ENCODE results near the gene LPCAT3. TPM values are rescaled to one million over a fixed set of nuclear protein-coding genes. Genes with fewer than 3 reads are reported as not detected.
"Not testable (repeated sequence)": the region's sequence is repeated elsewhere in the genome, so short reads cannot be mapped to it uniquely, and the experiment has no call there.

Gene LPCAT3
- total RNA-seq: 32.7 and 33.3 TPM in 2 replicates

- intact Hi-C loops (cut with micrococcal nuclease): loop anchor here (1.0 to 5.0 kb wide), 8 partner anchors 48 to 596 kb away; partner anchors contain the start of genes C1R, CLSTN3, EMG1 and PHB2
Observed at GRCh38 chr12:7018350-7019042, at the start of gene LPCAT3. TSS of gene LPCAT3 (minus strand) at chr12:7018476. CDS start at chr12:7018424, 52 bp downstream.

DNA sequence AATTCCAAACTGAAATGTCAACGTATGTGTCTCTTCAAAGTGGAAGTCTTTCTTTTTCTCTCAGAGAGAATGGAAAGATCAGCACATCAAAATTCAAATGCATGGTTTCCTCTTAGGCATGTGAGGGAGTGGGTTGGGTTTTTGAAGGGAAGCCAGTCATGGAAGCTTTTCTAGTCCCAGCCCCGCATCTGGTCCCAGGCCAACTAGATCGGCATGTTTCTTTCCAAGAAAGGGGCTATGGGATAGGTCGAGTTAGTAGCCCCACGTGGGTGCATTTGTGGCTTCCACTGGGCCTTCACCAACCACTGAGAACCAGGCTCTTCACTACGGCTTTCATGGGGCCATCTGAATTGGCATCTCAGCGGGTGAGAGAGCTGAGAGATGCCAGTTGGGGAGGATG lies 48.8 kb upstream of the LPCAT3 start:
- intact Hi-C loops (cut with micrococcal nuclease): no loop called here

- intact Hi-C loops (cut with micrococcal nuclease): no loop called here
Observed at GRCh38 chr12:7066596-7066995, 48.3 kb upstream of the LPCAT3 start.

DNA sequence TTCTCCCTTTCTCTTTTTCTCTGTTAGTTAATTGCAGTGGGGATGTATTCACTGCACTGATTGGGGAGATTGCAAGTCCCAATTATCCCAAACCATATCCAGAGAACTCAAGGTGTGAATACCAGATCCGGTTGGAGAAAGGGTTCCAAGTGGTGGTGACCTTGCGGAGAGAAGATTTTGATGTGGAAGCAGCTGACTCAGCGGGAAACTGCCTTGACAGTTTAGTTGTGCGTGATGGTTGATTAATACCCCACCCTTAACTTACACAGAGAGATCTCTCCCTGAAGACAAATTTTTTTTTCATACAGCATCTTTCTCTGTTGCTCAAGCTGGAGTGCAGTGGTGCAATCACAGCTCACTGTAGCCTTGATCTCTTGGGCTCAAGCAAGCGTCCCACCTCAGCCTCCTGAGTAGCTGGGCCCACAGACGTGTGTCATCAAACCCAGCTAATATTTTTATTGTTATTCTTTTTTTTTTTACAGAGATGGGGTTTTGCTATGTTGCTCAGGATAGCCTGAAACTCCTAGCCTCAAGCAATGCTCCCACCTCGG lies 46.9 kb upstream of the LPCAT3 start:
- intact Hi-C loops (cut with micrococcal nuclease): no loop called here

- intact Hi-C loops (cut with micrococcal nuclease): no loop called here
Observed at GRCh38 chr12:7064516-7064915, 46.2 kb upstream of the LPCAT3 start.

DNA sequence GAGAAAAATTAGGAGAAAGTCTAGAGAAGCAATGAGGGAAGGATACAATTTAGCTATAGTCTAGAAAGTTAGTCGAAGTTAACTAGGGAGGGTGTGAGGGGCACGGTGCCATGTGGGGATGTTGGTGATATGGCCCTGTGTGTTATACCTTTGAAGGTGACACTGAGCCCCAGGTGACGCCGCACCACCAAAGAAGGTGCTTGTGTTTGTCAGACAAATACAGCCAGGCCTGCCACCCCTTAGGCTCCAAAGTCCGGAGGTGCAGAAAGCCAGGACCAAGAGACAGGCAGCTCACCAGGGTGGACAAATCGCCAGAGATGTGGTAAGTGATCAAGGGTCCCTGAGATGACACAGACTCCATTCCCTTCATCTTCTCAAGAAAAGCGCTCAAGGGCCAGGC lies 43.3 kb upstream of the LPCAT3 start:
- intact Hi-C loops (cut with micrococcal nuclease): no loop called here

GRCh38 chr12:7061138-7061537 lies 42.9 kb upstream of the LPCAT3 start:
- intact Hi-C loops (cut with micrococcal nuclease): no loop called here

GRCh38 chr12:7060353-7060954 lies 42.2 kb upstream of the LPCAT3 start, which contains the start of gene C1S:
TSS of gene C1S (plus strand) at chr12:7060718. CDS start at chr12:7061913, 1,195 bp downstream.
- intact Hi-C loops (cut with micrococcal nuclease): no loop called here

DNA sequence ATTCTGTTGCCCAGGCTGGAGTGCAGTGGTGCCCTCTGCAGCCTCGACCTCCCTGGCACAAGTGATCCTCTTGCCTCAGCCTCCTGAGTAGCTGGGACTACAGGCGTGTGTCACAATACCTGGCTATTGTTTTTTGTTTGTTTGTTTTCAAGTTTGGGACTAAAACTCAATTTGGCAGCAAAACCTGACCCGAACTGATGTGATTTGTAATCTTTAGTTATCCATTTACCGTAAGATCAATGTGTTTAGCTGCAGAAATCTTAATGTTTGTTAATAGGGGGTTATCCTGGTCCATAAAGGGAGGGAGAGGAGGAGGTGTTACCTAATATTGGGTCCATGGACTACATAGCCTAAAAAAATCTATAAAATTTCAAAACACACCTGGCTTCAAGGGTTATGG lies 41.5 kb upstream of the LPCAT3 start:
- intact Hi-C loops (cut with micrococcal nuclease): no loop called here

DNA sequence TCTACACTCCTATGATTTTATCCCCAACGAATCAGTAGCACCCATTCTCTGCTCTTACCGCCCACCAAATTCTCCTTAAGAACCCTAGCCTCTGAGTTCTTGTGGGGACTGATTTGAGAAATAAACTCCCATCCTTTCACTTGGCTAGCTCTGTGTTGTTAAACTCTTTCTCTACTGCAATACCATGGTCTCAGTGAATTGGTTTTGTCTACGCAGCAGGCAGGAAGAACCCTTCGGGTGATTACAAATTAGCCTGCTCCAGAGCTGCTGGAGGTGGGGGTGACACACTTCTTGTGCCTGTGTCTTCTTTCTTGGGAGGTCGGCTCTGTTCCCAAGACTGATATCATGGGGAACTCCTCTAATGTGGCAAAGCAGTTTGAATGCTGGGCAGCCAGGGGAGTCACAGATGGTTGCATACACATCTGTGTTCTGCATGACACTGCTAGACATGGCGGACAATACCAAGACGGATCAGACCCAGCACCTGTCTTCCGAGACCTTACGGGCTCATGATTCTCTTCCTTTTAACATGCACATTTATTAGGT lies 40.6 kb upstream of the LPCAT3 start:
- intact Hi-C loops (cut with micrococcal nuclease): no loop called here

- intact Hi-C loops (cut with micrococcal nuclease): no loop called here
Observed at GRCh38 chr12:7058163-7058845, 40.0 kb upstream of the LPCAT3 start.

DNA sequence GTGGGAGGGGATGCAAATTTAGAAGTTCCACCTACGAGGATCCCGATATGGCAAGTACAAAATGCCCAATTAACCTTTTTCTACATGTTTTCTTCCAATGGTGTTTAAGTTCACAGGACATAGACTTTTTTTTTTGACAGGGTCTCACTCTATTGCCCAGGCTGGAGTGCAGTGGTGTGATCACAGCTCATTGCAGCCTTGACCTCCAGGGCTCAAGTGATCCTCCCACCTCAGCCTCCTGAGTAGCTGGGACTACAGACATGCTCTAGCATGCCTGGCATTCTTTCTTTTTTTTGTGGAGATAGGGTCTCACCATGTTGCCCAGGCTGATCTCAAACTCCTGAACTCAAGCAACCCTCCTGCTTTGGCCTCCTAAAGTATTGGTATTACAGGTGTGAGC lies 37.5 kb upstream of the LPCAT3 start:
- intact Hi-C loops (cut with micrococcal nuclease): not testable (repeated sequence)

- intact Hi-C loops (cut with micrococcal nuclease): no loop called here
Observed at GRCh38 chr12:7054925-7055324, 36.6 kb upstream of the LPCAT3 start.

DNA sequence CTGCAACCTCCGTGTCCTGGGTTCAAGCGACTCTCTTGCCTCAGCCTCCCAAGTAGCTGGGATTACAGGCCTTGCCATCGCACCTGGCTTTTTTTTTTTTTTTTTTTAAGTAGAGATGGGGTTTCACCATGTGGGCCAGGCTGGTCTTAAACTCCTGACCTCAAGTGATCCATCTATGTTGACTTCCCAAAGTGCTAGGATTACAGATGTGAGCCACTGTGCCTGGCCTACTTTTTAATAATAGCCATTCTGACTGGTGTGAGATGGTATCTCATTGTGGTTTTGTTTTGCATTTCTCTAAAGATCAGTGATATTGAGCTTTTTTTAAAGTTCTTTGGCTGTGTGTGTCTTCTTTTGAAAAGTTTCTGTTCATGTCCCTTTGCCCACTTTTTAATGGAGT lies 31.7 kb upstream of the LPCAT3 start:
- intact Hi-C loops (cut with micrococcal nuclease): not testable (repeated sequence)

DNA sequence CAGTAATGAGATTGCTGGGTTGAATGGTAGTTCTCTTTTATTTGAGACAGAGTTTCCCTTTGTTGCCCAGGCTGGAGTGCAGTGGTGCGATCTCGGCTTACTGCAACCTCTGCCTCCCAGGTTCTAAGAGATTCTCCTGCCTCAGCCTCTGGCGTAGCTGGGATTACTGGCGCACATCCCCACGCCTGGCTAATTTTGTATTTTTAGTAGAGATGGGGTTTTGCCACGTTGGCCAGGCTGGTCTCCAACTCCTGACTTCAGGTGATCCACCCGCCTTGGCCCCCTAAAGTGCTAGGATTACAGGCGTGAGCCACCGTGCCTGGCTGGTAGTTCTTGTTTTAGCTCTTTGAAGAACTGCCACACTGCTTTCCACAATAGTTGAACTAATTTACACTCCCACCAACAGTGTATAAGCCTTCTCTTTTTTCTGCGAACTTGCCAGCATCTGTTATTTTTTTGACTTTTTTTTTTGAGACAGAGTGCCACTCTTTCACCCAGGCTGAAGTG lies 31.2 kb upstream of the LPCAT3 start:
- intact Hi-C loops (cut with micrococcal nuclease): not testable (repeated sequence)

- intact Hi-C loops (cut with micrococcal nuclease): no loop called here
Observed at GRCh38 chr12:7047306-7047705, 29.0 kb upstream of the LPCAT3 start.

- intact Hi-C loops (cut with micrococcal nuclease): no loop called here
Observed at GRCh38 chr12:7046383-7047105, 28.3 kb upstream of the LPCAT3 start.

DNA sequence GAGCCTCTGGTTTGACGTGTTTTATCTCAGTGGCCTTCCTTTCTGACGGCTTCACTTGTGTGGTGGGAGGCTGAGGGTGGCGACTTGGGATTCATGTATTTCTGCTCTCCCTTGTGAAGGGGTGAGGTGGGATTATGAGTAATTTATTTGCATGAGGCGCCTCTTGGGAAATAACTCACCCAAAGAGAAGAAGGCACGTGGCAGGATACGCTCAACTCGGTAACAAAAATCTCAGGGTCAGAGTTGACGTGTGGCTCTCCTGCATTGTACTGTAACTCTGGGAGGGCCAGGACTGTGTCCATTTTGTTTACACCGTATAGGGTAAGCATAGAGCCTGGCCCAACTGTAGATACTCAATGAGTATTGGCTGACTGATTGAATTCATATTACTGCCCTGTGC lies 27.6 kb upstream of the LPCAT3 start:
- intact Hi-C loops (cut with micrococcal nuclease): no loop called here

- intact Hi-C loops (cut with micrococcal nuclease): no loop called here
Observed at GRCh38 chr12:7042842-7043241, 24.6 kb upstream of the LPCAT3 start.

- intact Hi-C loops (cut with micrococcal nuclease): no loop called here
Observed at GRCh38 chr12:7039403-7039802, 21.1 kb upstream of the LPCAT3 start.

DNA sequence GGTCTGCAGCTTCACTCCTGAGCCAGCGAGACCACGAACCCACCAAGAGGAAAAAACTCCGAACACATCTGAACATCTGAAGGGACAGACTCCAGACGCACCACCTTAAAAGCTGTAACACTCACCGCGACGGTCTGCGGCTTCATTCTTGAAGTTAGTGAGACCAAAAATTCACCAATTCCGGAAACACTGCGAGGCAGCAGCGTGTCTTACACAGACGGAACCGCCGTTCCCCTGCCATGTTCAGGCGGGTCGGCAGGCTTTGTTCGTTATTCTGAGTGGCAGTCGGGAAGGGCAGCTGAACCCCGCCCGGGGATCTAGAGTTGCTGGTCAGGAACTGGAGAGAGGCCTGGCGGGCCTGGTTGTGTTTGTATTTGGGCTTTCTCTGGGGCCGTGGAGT lies 20.3 kb upstream of the LPCAT3 start:
- intact Hi-C loops (cut with micrococcal nuclease): no loop called here

All from T-helper 2 cell treated with Interferon-gamma antibody and Interleukin-4, amounts not matched to agents 100 ng/mL and 5 ng/mL, for 36 hours (primary cell).